GM19238 (cell line): Measurements from ENCODE around the gene SBF1.
"Not testable (repeated sequence)": the region's sequence is repeated elsewhere in the genome, so short reads cannot be mapped to it uniquely, and the experiment has no call there.

Experiments used
- DNase-seq: peaks from one replicate; pipeline ENCODE4 v3.0.0; 2011; ENCODE audit warnings: low spot score; ENCODE audit not compliant: insufficient read length

SBF1 gene

DNA sequence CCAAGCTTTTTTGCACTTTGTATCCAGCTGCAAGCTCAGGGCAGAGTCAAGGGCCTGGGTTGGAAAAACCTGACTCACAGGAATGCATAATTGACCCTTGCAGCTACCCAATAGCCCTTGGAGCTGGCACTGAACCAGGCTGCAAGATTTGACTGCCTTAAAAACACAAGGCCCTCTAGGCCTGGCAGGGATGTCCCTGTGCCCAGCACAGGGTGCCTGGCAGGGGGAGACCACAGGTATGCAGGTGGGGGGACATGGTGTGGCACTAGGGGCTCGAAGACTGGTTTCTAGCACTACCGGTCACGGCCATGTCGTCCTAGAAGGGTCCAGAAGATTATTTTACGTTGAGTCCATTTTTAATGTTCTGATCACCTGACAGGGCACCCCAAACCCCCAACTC, 30.2 kb downstream of the SBF1 start:
- DNase-seq: no peak

DNA sequence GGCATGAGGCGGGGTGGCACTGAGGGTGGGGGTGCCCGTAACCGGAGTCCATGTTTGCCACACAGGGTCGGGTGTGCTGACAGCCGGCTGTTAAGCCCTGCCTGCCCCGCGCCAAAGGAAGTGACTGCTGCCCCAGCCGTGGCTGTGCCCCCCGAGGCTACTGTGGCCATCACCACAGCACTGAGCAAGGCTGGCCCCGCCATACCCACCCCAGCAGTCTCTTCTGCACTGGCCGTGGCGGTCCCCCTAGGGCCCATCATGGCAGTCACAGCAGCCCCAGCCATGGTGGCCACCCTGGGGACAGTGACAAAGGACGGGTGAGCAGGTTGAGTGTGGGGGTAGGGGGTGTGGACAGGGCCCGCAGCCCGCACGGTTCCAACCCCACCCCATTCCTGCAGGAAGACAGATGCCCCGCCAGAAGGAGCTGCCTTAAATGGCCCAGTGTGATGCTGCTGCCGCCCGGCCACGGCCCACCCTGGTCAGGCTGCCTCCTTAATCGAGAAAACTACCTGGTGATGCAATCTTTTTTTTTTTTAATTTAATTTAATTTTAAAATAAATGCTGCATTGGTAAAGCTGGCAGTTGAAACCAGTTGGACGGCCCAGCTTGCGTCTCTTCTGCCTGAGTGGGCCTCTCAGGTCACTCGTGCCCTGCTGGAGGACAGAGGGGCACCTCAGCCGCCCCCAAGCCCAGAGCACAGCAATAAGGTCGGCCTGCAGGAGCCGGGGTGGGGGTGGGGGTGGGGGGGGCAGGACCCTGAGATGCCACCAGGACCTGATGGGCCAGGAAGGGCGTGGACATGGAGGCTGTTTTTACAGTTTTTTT, 30.8 kb downstream of the SBF1 start:
- DNase-seq: no peak

DNA sequence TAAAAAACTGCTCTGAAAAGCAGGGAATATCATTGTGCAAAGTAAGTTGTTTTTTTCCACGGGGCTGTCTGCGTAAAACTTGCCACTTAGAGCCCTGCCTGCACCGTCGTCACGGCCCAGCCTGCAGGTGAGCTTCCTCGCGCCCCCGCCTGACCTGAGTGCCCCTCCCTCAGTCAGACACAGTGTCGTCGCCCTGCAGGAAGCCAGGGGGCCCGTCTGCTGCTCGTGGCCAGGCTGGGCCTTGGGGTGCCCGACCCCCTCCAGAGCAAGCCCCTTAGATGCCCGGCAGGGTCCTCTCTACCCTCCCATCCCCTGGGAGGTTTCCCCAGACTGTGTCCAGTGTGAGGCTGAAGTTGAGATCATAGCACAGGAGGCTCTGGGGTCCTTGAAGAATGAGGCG, 31.6 kb downstream of the SBF1 start:
- no peak for DNase-seq

GRCh38 chr22:50441428-50441993, 33.3 kb downstream of the SBF1 start:
- DNase-seq: no peak

DNA sequence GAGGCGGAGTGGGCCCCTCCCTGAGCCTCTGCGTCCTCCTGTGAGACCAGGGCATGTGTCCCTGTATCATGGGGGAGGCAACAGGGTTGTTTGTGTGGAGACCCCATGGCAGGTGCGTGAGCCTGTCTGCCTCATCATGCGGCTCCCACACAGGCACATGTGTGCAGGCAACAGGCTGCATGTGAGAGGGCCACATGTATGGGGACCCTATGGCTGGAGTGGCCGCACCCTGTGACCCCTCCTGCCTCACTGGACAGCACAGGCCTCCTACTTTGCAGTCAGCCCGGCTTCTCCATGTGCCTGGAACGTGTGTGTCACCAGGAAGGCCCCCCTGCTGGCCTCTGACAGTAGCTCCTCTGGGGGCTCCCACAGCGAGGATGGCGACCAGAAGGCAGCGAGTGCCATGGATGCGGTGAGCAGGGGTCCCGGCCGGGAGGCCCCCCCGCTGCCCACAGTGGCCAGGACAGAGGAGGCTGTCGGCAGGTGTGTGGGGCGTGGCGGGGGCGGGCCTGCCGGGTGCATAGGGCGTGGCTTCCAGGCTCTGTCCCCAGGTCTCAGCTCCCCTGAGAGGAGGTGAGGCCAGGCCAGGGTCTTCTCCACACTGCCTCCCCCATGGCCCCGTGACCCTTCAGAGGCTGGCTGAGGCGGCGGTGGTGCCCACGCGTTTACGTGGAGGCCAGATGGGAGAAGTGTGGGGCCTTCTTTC, 34.1 kb downstream of the SBF1 start:
- no peak for DNase-seq

- no peak for DNase-seq
Measured at GRCh38 chr22:50439871-50440331, 34.9 kb downstream of the SBF1 start.

DNA sequence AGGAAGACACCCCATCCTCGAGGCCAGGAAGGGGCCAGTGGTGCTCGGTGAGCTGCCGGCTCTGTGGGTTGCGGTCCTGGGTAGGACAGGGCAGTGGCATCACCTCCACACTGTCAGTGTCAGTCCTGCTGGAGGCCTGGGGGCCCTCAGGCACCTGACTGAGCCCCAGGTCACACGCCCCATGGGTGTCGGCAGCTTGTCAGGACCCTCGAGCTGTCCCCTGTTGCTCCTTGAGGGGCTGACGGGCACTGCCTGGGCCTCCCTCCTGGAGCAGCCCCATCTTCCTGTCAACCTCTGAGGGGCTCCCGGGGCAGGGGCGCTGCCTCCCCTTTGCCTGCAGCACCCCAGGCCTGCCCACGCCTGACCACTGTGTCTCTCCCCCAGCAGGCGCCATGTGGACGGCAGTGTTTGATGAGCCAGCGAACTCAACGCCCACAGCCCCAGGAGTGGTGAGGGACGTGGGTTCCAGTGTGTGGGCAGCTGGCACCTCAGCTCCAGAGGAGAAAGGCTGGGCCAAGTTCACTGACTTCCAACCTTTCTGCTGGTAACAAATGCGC, 35.4 kb downstream of the SBF1 start:
- DNase-seq: no peak

- no peak for DNase-seq
Measured at GRCh38 chr22:50438305-50439275, 36.2 kb downstream of the SBF1 start.

DNA sequence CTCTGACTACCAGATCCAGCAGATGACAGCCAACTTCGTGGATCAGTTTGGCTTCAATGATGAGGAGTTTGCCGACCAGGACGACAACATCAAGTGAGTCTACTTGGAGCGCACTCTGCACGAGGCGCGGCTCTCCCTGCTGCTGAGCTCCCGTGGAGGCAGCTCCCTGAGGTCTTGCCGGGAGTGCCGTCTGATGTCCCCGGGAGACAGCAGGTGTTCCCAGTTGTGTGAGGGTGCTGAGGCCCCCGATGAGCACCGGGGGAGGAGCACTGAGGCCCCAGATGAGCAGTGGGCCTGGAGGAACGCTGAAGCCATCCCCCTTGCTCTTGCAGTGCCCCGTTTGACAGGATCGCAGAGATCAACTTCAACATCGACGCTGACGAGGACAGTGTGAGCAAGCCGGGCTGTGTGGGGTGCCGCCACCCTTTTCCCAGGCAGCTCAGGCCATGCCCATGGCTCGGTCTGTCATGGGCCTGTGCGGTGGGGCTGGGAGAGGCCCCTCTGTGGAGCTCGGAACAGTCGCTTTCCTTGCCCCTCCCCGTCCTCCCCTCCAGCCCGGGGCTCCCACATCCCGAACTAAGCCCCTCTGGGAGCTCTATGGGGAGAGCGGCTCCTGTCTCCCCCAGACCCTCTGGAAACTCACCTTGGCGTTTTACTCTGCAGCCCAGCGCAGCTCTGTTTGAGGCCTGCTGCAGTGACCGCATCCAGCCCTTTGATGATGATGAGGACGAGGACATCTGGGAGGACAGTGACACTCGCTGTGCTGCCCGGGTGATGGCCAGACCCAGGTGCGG, 37.1 kb downstream of the SBF1 start:
- no peak for DNase-seq

DNA sequence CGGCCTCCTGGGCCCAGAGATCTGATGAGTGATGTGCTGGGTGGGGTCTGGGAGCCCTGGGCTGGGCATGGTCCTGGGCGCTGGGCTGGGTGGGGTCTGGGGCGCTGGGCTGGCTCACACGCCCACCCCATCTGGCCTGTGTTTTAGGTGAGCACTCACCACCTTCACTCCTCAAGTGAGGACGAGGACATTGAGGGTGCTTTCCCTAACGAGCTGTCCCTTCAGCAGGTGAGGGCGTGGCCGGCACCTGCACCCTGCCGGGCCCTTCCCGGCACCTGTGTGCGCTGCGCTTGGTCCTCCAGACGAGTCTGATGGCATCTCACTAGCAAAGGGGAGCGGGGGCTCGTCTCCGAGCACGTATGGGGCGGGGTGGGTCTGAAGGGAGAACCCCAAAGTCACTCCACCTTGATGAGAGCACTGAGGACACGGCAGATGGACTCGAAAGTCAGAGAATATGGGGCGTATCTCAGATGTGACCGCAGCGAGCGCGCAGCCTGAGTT, 37.9 kb downstream of the SBF1 start:
- no peak for DNase-seq

- no peak for DNase-seq
Measured at GRCh38 chr22:50436015-50436830, 38.6 kb downstream of the SBF1 start.

DNA sequence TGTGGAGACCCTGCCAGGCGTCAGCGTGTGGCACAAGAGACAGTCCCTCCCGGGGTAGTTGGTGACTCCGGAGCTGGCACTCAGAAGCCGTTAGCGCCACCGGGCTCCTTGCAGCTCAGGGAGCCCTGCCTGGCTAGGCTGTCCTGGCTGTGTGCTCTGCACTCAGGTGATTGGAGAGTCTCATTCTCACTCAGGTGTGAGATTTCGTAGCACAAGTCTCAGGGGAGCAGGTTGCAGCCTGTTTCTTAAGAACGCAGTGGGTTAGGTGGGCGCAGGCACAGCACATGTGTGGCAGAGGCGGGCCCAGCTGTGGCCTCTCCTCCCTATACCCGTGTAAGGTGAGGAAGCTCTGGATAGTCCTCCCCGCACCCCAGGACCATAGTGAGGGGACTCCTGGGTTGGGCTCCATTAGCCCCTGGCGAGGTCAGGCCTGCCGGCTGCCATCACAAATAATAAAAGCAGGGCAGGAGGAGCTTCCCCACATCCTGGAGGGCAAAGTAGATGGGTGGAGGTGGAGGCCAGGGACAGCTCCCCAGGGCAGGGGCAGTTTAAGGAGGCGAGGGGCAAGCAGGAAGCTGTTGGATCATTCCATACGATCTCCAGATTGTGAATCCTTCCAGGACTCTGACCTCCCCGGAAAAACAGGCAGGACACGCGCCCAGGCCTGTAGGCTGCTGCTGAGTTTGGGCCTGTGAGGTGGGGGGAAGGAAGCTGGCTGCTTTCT, 39.4 kb downstream of the SBF1 start:
- DNase-seq: no peak

GRCh38 chr22:50434849-50435248, 40.0 kb downstream of the SBF1 start:
- no peak for DNase-seq

- DNase-seq: not testable (repeated sequence)
Measured at GRCh38 chr22:50432877-50433510, 41.8 kb downstream of the SBF1 start.

DNA sequence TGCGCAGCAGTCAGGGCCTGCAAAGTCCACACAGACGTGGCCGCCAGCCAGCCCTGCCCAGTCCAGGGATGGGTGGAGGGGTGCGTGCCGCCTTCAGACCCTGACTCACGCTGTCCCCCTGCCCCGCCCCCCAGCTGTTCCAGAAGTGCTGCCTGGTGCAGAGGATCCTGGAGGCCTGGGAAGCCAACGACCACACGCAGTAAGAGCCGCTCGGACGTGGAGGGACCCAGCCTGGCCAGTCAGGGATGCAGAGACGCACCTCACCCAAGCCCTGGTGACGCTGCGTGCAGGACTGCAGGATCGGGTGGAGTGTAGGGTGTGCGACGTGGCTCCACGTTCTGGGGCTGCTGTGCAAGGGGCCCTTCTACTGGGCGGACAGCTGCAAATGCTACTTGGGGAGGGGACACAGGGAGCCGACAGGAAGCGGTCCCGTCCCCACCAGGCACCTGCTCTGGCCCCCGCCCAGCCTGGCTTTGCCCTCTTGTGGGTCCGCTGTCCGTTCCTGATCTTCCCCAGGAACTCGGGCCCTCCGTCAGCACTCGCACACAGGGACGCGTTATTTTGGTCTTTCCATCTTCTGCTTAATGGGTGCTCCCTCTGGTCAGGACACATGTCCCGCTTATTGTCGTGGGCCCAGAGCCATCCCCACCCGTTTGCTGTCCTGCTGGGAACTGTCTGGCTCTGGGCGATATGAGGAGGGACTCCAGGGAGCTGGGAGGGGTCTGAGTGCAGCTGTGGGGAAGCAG, 42.5 kb downstream of the SBF1 start:
- no peak for DNase-seq

DNA sequence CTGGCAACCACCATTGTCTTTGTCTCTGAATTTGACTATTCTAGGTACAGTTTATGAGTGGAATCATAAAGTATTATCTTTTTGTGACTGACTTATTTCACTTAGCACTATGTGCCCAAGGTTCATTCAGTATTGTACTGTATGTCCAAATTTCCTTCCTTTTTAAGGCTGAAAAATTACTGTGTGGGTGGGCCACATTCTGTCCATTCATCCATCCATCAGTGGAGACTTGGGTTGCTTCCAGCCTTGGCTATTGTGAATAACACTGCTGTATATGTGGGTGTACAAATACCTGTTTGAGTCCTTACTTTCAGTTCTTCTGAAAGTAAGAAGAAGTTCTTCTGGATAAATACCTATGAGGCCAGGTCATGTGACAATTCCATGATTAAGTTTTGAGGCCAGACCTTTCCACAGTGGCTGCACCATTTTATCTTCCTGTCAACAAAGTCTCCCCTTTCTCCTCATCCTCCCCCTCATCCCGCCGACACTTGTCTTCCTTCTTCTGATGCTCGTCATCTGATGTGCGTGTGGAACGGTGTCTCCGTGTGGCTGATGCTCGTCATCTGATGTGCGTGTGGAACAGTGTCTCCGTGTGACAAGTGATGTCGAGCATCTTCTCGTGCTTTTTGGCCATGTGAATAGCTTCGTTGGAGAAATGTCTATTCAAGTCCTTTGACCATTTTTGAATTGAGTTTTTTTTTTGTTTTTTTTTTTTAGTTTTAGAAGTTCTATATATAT, 49.5 kb downstream of the SBF1 start:
- DNase-seq: no peak

DNA sequence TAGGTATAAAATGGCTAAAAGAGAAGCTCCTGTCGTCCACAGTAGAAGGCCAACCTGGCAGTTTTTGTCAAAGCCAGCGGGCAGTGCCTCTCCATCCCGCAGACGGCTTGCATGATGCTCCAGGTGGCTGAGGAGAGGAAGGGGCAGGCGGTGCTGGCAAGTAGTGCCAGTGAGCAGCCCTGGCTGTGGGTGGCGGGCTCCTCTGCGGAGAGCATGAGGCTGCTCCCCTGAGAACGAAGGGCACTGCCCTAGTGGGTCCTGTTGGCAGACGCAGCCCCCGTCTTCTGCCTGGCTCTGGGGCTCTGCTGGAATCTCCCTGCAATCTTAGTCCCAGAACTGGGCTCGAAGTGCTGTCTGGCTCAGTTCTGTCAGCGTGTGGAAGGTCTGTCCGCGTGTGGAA, 50.9 kb downstream of the SBF1 start:
- no peak for DNase-seq
